K562 treated with DMSO at 1 percent for 4 hours (cell line): Measurements from ENCODE around the gene MRPL41. TPM values are rescaled to one million over a fixed set of nuclear protein-coding genes. Genes with fewer than 3 reads are reported as not detected.

Source experiments
- total RNA-seq: library from RNA; unstranded; fragments of 300-600 nt; gene quantifications from 2 replicates; pipeline ENCODE4 v1.2.3, GENCODE V29; 2022; ENCODE audit not compliant: insufficient read depth

MRPL41 gene
- 86.9 and 93.0 TPM in 2 replicates for total RNA-seq

DNA sequence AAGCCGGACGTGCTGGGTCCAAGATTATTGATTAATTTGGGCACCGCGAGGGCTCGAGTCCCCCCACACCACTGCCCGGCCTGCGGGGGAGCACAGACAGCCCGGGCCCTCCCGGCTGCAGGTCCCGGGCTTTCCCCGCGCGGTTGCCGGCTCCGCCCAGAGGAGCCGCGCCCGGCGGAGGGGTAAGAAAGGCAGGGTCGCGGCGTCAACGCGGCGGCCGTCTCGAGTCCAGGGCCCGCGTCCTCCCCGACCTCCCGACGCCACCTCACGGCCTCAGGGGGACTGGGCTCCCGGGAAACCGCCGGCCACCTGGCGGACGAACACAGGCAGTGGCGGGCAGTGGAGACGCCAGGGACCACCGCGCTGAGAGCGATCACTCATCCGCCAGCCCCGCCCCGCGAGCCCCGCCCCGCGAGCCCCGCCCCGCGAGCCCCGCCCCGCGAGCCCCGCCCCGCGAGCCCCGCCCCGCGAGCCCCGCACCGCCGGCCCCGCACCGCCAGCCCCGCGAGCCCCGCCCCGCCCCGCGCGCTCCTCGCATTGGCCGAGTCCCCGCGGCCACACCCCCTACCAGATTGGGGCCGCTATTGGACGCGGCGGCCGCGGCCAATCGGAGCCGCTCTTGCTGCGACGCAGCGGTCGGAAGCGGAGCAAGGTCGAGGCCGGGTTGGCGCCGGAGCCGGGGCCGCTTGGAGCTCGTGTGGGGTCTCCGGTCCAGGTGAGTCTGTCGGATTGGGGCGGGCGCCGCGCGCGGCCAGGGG lies at the start of gene MRPL41:
Gene MRPL41, plus strand, starts transcription at position 616 of the 758 bp plus-strand sequence. CDS start 203 bp downstream, outside the sequence.

DNA sequence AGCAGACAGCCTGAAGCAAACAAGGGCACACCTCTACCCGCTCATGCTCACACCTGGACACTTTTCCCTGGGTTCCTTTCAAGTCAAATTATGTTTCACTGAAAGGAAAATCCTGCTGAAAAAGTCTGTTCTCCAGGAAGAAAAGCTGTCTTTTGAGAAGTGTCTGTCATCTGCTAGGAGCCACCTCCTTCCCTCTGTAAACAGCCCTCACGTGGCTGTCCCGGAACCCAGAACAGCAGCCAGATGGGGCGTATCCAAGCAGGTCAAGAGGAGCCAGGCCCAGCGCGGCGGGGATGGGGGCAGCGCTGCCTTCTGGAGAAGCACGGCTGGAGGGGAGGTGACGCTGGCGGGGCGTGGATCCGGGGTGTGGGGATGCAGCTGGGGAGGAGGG lies 1.5 kb upstream of the MRPL41 start, which contains the start of gene PNPLA7:
Gene PNPLA7, minus strand, starts transcription at position 172 of the 391 bp plus-strand sequence. CDS start 205 bp downstream, outside the sequence.

DNA sequence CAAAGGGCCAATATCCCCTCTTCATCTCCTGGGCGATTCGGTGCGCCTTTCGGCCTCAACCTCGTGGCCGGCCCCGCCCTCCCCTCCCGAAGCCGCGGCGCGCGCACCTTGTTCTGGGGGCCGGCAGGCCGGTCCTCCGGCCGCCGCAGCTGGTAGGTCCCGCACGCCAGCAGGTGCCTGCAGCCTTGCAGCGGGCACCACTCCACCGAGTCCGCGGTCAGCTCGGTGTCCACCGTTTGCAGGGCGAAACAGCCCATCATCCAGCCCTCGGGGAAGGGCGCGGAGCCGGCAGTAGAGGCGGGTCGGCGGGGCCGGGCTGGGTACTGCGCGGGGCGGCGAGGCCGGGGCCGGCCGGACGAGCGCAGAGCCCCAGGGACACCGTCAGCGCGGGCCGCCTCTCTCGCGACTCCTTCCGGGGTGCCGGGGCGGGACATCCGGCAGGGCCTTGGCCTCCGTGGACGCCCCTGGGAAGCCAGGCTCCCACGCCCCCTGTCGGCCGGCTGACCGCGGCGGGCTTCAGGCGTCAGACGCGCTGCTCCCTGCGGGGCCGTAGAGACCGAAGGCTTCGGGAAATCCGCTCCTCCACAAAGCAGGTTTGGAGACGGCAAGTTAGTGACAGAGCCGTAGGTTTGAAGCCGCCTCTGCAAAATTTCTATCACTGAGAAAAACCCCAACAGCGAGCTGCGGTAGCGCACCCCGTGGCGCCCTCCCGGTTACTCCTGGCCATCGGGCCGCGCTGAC lies 27.0 kb downstream of the MRPL41 start, which contains the start of gene DPH7:
Gene DPH7, minus strand, starts transcription at position 408 of the 741 bp plus-strand sequence. Its CDS starts 148 bp downstream, at position 260.

DNA sequence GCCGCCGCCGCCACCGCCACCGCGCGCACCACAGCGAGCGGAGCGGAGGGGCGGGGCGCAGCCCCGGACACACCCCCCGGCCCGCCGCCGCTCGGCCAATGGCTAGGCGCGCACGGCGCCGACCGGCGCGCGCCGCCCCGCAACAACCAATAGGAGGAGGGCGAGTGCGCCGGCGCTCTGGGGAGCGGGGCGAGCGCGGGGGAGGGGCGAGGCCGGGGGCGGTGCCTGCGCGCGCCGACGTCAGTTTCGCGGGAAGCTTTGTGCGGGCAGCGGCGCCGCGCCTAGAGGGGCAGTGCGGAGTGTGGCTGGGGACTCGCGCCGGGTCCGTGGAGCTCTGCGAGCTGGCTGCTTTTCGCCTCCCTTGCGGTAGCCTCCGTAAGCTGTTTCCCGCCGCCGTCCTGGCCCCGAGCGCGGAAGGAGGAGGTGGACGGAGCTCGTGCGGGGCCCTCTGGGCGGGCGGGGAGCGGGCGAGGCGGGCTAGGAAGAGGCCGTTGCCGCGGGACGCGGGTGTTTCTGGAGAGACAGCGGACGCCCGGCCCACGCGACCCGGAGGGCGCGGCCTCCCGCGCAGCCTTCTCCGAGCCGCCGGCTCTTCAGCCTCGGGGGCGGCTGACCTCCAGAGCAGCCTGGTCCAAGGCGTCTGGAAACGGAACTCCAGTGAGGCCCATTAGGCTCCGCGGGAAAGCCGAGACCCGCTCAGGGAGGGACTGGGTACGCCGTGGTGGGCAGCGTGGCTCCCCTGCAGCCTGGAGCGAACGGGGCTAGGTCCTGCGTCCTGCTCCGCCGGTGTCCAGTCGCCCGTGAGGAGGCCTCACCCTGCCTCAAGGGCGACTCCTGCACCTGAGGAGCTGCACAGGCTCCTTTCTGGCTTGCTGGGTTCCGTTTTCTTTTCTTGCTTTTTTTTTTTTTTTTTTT lies 39.0 kb downstream of the MRPL41 start, which contains the start of gene ZMYND19:
Gene ZMYND19, minus strand, starts transcription at position 44 of the 915 bp plus-strand sequence. CDS start 249 bp downstream, outside the sequence.

Other genes with a start within 250 kb of the MRPL41 start
- gene NRARP, start 249.6 kb upstream of the MRPL41 start, total RNA-seq: 16.1 and 30.4 TPM in 2 replicates
- gene EXD3, start 128.7 kb upstream of the MRPL41 start, total RNA-seq: 9.8 TPM in 2 replicates
- 1.1 and 1.8 TPM in 2 replicates for gene NOXA1, start 128.5 kb upstream of the MRPL41 start, total RNA-seq
- gene ENTPD8, start 110.5 kb upstream of the MRPL41 start, total RNA-seq: not detected in 2 replicates
- 52.0 and 53.0 TPM in 2 replicates for gene NSMF, start 92.5 kb upstream of the MRPL41 start, total RNA-seq
- 0.42 and 0.91 TPM in 2 replicates for gene PNPLA7, start 1.5 kb upstream of the MRPL41 start, total RNA-seq
- 18.6 and 34.0 TPM in 2 replicates for gene DPH7, start 27.0 kb downstream of the MRPL41 start, total RNA-seq
- gene ZMYND19, start 38.6 kb downstream of the MRPL41 start, total RNA-seq: 40.2 and 46.6 TPM in 2 replicates
- gene ARRDC1, start 53.8 kb downstream of the MRPL41 start, total RNA-seq: 41.8 and 47.8 TPM in 2 replicates
- gene EHMT1, start 67.1 kb downstream of the MRPL41 start, total RNA-seq: 43.7 and 55.4 TPM in 2 replicates